Activated CD4-positive, alpha-beta T cell treated with anti-CD3 and anti-CD28 coated beads, Interleukin-10, Interleukin-2, amounts not matched to agents 100 ng/mL and 50 ng/mL, durations not matched to agents 16 hours and 8 hours (primary cell): ENCODE results near the gene BTBD9.
A peak's percentile ranks its signal among the peaks of the same experiment; 100 is the strongest.

ENCODE experiments used
- DNase-seq: peaks from one replicate; pipeline ENCODE4 v3.0.0-alpha.2; 2020

Gene BTBD9

DNA sequence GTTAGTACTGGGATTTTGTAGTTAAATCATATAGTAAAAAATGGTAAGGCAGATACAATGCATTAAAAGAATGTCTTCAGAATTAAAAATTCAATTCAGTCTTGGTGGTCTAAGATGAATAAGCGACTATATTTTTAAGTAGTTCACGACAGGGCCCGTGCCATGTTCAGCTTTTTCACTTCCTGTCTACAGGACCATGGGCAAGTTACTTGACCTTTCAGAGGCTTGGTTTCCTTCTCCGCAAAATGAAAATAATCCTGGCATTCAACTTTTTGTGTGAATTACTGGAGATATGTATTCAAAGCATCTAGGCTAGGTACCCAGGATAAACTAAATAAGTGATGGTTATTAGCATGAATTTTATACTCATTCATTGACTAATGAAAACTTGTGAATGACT, 216.0 kb downstream of the BTBD9 start:
- DNase-seq, result no peak

GRCh38 chr6:38420207-38420606, 219.5 kb downstream of the BTBD9 start:
- no peak for DNase-seq

- no peak for DNase-seq
These were observed 222.2 kb downstream of the BTBD9 start for GRCh38 chr6:38417521-38417920.

- DNase-seq, result no peak
These were observed 224.3 kb downstream of the BTBD9 start for GRCh38 chr6:38415231-38416005.

DNA sequence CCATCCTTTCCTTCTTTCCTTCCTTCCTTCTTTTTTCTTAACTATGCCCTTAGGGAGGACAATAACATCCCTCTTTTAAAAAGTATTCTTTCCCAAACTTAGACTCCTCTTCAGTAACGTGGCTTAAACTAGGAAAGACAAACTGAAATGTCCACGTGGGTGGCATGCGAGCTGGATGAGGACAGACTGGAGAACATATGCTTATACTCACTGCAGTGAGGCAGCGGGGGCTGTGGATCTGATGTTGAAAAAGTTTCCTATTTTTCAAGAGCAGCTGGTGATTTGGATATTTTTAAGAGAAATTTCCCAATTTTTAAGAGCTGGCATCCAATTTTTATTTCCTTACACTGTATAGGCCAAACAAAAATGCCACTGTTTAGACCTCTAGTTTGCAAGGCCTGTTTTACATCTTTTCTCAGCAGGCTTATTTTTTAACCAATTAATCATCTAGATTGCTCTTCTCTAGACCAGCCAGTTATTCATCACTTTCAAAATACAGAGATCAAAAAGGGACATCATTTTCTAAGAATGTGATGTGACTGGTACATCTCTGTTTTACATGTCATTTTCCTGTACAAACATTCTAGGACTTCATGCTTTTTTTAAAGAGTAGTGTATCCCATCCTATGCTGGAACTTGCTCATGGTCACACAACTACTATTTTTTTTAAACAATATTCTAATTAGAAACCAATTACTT, 226.5 kb downstream of the BTBD9 start:
- peak; percentile 21 for DNase-seq

DNA sequence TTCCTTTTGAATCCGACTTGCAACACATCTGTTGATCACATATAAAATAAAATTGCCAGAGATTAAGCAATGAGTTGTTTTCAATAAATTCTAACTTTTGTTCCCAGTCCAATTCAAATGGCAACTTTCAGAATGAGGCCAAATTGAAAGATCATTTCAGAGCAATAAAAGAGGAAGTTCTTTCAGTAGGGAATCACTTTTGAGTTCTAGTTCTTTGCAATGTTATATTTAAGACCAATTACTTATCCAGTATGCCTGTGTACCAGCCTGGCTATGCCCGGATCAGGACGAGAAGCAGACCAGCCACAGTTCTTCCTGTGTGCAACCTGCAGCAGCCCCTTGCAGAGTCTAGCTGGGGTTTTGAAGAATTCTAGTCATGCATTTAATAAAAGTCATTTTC, 232.5 kb downstream of the BTBD9 start:
- DNase-seq, result no peak

GRCh38 chr6:38406096-38406495, 233.6 kb downstream of the BTBD9 start:
- DNase-seq, result no peak

GRCh38 chr6:38404900-38405556, 234.7 kb downstream of the BTBD9 start:
- peak; percentile 3 for DNase-seq

GRCh38 chr6:38404355-38404754, 235.4 kb downstream of the BTBD9 start:
- DNase-seq, result peak; percentile 5

DNA sequence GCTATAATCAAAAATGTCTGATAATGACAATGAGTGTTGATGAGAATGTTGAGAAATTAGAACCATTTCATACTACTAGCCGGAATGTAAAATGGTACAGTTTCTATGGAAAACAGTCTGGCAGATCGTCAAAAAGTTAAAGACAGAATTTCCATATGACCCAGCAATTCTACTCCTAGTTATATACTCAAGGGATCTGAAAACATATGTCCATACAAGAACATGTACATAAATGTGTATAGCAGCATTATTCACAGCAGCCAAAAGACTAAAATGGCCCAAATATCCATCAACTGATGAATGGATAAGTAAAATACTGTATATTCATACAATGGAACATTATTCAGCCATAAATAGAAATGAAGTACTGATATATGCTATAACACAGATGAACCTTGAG, 236.2 kb downstream of the BTBD9 start:
- no peak for DNase-seq

DNA sequence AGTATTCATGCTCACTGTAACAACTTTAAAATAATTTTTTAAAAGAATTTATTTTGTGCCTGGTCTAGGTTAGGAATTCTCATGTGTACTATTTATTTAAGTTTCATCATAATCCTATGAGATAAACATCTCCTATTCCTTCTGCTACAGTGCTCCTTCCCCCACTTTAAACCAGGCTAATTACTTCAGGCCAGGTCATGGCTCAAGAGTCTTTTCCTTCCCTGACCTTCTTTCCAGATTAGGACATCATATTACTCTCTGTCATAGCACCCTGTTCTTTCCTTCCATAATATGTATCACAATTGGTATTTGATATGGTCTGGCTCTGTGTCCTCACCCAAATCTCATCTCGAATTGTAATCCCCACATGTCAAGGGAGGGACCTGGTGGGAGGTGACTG, 239.0 kb downstream of the BTBD9 start:
- no peak for DNase-seq

- no peak for DNase-seq
These were observed 239.6 kb downstream of the BTBD9 start for GRCh38 chr6:38400101-38400500.

- no peak for DNase-seq
These were observed 243.5 kb downstream of the BTBD9 start for GRCh38 chr6:38396209-38396608.

GRCh38 chr6:38393986-38394385, 245.7 kb downstream of the BTBD9 start:
- DNase-seq, result no peak

DNA sequence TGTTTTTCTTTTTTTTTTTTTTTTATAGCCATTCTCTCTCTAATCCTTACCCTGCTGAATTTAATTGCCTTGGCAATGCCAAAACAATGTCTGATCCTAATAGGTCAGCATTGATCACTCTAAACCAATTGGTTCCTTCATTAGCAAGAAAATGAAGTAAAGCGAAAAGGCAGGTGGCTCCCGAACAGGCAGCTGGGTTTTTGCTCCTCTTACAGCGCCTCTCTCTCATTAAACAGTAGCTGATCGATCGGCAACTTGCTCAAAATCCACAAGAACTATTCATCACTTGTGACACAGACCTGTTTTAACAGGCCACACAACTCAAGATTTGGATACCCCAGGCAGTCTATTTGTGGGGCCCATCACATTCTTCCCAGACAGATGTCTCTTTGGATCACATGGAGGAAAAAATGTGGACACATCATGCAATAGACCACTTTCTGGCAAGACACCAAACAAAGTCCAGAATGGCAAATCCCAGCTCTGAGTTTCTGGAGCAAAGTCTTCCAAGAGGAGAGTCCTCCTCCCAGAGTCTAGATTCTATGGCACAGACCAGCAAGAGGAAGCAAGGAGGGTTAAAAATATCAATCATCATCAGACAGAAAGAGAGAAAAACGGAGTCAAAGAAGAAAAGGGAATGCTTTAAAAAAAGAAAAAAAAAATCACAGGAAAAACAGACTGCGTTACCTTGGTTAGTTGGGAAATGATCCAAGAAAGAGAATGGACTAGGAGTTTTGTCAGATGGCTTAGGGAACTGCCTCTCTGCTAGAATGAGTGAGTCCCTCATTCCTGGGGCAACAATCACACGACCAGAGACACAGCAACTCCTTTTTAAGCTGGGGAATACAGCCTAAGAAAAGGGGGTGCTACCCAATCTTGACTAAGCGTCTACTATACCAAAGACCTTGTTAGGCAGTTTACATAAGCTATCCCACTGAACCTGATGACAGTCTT, 247.8 kb downstream of the BTBD9 start:
- DNase-seq, result no peak

- no peak for DNase-seq
These were observed 248.5 kb downstream of the BTBD9 start for GRCh38 chr6:38391206-38391605.

- no peak for DNase-seq
These were observed 249.9 kb downstream of the BTBD9 start for GRCh38 chr6:38389875-38390274.

DNA sequence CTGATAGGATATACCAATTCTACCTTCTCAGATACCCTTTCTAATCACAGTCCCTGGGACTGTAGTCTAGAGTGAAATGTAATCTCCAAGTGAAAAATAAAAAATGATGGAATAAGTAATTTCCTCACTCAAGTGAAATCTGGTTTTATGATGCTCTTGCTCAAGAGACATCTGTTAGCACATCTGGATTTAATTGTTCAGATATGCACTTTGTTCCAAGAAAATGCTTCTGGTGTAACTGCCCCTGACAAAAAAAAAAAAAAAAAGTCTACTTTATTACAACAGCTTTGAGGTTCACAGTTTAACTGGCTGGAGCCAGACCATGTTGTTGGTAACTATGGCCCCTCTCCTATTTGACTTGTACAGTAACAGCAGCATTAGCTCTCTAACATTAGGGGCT, 251.8 kb downstream of the BTBD9 start:
- DNase-seq, result no peak

DNA sequence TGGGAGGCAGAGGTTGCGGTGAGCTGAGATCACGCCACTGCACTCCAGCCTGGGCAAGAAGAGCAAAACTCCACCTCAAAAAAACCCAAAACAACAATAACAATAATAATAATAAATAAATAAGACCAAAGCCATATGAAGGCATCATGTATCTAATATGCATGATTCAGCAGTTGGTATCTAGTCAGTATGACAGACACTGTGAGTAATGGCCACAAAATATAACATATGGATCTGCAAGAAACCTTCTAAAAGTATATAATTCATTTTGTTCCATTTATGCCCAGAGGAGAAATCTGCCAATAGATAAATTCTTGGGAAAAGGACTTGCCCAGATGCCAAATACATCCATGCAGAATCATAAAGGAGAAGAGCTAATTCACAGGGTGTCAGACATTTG, 252.3 kb downstream of the BTBD9 start:
- no peak for DNase-seq

DNA sequence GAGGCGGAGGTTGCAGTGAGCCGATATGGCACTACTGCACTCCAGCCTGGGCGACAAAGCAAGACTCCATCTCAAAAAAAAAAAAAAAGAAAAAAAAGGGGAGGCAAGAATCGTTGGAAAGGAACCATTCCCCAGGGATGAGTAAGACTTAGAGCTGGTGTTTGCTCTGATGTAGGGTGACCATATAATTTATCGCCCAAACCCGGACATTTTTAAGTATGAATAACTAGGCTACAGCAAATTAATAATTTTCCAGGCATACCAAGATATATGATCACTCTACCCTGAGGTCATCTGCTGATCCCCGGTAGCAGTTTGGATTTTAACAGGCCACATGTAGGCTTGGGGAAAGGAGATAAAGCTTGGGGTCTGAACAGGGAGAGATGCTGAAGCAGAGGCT, 260.9 kb downstream of the BTBD9 start:
- DNase-seq, result no peak

- no peak for DNase-seq
These were observed 263.8 kb downstream of the BTBD9 start for GRCh38 chr6:38375937-38376336.

DNA sequence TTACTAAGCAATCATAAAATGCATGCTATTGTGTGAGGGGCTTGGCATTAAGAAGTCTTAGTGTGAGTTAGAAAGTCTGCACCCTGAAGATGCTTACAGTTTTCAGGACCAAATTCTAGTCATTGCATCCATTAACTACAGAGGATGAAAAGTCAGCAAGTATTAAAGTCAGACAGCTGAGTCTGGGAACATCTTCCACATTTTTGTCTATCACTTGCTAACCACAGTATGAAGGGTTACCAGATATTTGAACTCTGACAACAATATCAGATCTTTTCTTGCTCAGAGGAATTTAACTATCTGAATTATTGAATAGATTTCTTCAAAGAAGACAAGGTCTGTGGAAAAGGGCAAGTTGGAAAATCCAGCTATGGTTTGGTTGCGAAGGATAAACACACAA, 264.4 kb downstream of the BTBD9 start:
- no peak for DNase-seq

DNA sequence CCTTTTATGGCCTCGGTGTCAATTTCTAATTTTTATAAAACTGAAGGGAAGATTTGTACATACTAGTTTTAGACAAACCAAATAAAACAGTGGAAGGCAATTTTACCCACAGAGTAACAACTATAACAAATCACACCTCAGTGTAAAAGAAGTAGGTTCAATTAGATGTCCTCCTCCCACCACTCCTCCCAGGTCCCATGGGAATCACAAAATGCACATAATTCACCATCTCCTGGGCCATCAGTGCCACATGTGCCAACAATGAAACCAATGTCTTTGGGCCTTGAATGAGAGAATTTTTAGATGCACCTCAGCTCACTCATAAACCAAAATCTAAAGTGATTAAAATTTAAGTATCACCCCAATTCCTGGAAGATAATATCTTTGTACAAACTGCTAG, 267.8 kb downstream of the BTBD9 start:
- no peak for DNase-seq
